Neural progenitor cell (in vitro differentiated cells): Measurements from ENCODE around the gene MAP3K6.

Source experiments
- EZH2phosphoT487 ChIP-seq: fragments of 200-600 bp; sonication (generic); IDR thresholded peaks from 2 replicates; pipeline ENCODE4 v1.6.1; 2017; ENCODE audit warnings: antibody characterized with exemption
- TF ChIP-seq, protein P1 (sequence below): fragments of 200-600 bp; sonication (generic); IDR thresholded peaks from 2 replicates; pipeline ENCODE4 v1.5.1; 2017; ENCODE audit warnings: antibody characterized with exemption, mild to moderate bottlenecking

DNA sequence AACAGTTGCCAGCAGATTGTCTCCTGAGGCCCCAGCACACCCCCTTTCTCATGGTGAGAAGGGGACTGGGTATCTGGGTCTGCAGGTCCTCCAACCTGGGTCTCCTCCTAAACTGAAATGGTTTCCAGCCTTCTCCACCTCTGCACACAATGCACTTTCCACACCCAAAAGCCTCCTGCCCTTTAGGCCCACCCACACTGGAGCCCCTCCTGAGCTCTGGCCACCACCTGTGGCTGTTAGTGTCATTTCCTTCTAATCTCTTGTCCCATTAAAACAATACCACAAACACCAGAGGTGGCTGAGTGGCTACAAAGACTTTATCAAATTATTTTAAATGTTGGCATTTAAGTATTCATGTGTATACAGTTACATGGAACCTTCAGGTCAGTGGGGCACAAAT lies 37.2 kb upstream of the MAP3K6 start:
- TF ChIP-seq, protein P1, sequence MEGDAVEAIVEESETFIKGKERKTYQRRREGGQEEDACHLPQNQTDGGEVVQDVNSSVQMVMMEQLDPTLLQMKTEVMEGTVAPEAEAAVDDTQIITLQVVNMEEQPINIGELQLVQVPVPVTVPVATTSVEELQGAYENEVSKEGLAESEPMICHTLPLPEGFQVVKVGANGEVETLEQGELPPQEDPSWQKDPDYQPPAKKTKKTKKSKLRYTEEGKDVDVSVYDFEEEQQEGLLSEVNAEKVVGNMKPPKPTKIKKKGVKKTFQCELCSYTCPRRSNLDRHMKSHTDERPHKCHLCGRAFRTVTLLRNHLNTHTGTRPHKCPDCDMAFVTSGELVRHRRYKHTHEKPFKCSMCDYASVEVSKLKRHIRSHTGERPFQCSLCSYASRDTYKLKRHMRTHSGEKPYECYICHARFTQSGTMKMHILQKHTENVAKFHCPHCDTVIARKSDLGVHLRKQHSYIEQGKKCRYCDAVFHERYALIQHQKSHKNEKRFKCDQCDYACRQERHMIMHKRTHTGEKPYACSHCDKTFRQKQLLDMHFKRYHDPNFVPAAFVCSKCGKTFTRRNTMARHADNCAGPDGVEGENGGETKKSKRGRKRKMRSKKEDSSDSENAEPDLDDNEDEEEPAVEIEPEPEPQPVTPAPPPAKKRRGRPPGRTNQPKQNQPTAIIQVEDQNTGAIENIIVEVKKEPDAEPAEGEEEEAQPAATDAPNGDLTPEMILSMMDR, result no peak
- no peak for TF ChIP-seq EZH2phosphoT487
